GM18858 (cell line): Measurements from ENCODE around the gene PLEKHH2.

Experiments
- ATAC-seq: cut with Tn5 transposase; IDR thresholded peaks from one replicate; pipeline ENCODE4 v1.9.1; 2021; ENCODE audit not compliant: unreplicated experiment

PLEKHH2 gene

GRCh38 chr2:43806719-43807031, 169.6 kb downstream of the PLEKHH2 start:
- no peak for ATAC-seq

- ATAC-seq = no peak
Observed at GRCh38 chr2:43810452-43810851, 173.4 kb downstream of the PLEKHH2 start.

- no peak for ATAC-seq
Observed at GRCh38 chr2:43810888-43811287, 173.8 kb downstream of the PLEKHH2 start.

- ATAC-seq = no peak
Observed at GRCh38 chr2:43812006-43812405, 174.9 kb downstream of the PLEKHH2 start.

GRCh38 chr2:43812947-43813346, 175.9 kb downstream of the PLEKHH2 start:
- ATAC-seq = no peak

- ATAC-seq = no peak
Observed at GRCh38 chr2:43814711-43815110, 177.7 kb downstream of the PLEKHH2 start.
